Naive thymus-derived CD8-positive, alpha-beta T cell (primary cell): ENCODE data around the gene NKAIN4. TPM values are rescaled to one million over a fixed set of nuclear protein-coding genes. Genes with fewer than 3 reads are reported as not detected.
"Not testable (repeated sequence)": the region's sequence is repeated elsewhere in the genome, so short reads cannot be mapped to it uniquely, and the experiment has no call there.

Experiments used
- ATAC-seq, 2 donors: fragments of 150-1000 bp; cut with Tn5 transposase in 1 of 2; sonication (Bioruptor Pico), chemical (Tn5 transposase) in 1 of 2; 1 replicate in 1 of 2; 2 replicates in 1 of 2; pipeline ENCODE4 v1.10.0; 2021; ENCODE audit warnings: mild to moderate bottlenecking in 2 of 2, moderate library complexity in 2 of 2
- POLR2A ChIA-PET: fragments of 350-600 bp; sonication (Branson Sonifier 250); formaldehyde crosslinking; loops from one replicate; lab custom pipeline; 2021; ENCODE audit warnings: antibody characterized with exemption; lab: Charles Lee
- DNase-seq, 10 donors: peaks; one replicate each; pipeline versions ENCODE4 v3.0.0 to v3.0.0-alpha.2; 2020 to 2022
- H3K27ac Mint-ChIP-seq, 10 donors: one replicate each; pipeline ENCODE4 v1.8.0; 2020 to 2022; ENCODE audit warnings: mild to moderate bottlenecking in 10 of 10, mixed read lengths in 10 of 10, moderate library complexity in 4 of 10, inconsistent platforms in 1 of 10
- H3K27me3 Mint-ChIP-seq, 5 donors: one replicate each; pipeline ENCODE4 v1.8.0; 2021 to 2022; ENCODE audit warnings: mixed read lengths in 5 of 5
- H3K36me3 Mint-ChIP-seq, 3 donors: one replicate each; pipeline ENCODE4 v1.8.0; 2020 to 2022; ENCODE audit warnings: mixed read lengths in 3 of 3, mild to moderate bottlenecking in 2 of 3, inconsistent platforms in 1 of 3
- H3K4me1 Mint-ChIP-seq, 4 donors: one replicate each; pipeline ENCODE4 v1.8.0; 2021 to 2022; ENCODE audit warnings: mixed read lengths in 4 of 4
- H3K4me3 Mint-ChIP-seq, 10 donors: one replicate each; pipeline ENCODE4 v1.8.0; 2020 to 2022; ENCODE audit warnings: mild to moderate bottlenecking in 10 of 10, mixed read lengths in 10 of 10, moderate library complexity in 6 of 10, inconsistent platforms in 1 of 10
- H3K9me3 Mint-ChIP-seq, 9 donors: one replicate each; pipeline ENCODE4 v1.8.0; 2020 to 2022; ENCODE audit warnings: mixed read lengths in 9 of 9, mild to moderate bottlenecking in 3 of 9, inconsistent platforms in 1 of 9, moderate library complexity in 1 of 9
- polyA plus RNA-seq, 3 donors: library from polyadenylated mRNA; unstranded; fragments of 300-500 nt; fragmentation: Illumina TruSeq; gene quantifications; one replicate each; pipeline ENCODE4 v1.2.3, GENCODE V29; 2021
- total RNA-seq, 8 experiments: library from RNA in 2 of 8; stranded (reverse) in 2 of 8; gene quantifications; one replicate each; pipeline ENCODE4 v1.2.3 and lab custom pipeline; 2021 to 2026

NKAIN4 gene
- total and polyA plus RNA-seq, 5 experiments from 2014 or later: not detected

DNA sequence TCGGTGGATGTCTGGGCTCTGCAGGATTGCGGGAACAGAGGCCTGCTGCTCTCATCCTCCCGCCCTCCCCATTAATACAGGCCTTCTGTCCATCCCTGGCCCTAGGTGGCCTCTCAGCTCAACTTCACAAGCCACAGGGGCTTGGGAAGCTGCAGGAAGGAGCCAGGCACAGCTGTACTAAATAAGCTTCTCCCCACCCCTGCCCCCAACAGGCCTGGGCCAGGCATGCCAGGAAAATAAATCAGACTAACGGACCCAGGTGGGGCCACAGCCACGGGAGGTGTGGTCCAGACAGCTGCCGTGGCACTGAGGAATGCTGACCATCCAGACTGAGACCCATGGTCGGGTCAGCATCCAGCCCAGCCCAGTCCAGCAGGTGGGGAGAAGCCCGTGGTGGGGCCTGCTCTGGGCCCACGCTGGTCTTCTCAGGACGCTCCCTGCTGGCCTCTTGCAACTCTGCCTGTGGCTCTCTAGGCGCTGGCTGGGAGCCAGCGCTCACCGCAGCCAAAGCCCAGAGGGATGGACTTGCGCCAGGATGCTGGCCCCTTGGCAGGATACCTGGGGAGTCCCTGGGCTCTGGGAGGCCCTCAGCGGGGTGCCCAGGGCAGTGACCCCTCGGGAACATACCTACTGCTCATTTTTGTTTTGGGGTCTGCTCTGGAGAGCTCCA lies 29.7 kb downstream of the NKAIN4 start:
- Mint-ChIP-seq H3K27ac (no peak overlapping the region), H3K9me3 (no peaks in the 10 kb centered on the region), H3K4me1 (peaks cover 0 to 6% (median 2%) of the 10 kb centered on the region in 4 donors), H3K36me3 (no peaks in the 10 kb centered on the region), H3K27me3 (peaks cover 4 to 10% (median 7%) of the 10 kb centered on the region in 5 donors), H3K4me3 (no peak overlapping the region)
- DNase-seq (no peak), ATAC-seq (no peak)
- POLR2A ChIA-PET: no interaction called here

DNA sequence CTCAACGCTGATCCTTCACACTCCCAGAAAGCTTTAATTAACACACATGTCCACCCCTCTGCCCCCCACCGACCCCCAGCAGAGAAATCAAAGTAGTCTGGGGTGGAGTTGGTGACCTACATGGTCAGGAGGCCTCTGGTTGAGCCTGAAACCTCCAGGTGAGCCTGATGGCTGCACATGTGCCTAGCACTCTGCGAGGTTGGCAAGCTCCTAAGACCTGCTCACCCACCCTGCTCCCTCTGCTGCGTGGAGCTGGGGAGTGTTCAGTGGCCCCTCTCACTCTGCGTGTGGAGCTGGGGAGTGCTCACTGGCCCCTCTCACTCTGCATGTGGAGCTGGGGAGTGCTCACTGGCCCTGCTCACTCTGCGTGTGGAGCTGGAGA lies 30.4 kb downstream of the NKAIN4 start:
- DNase-seq: no peak
- POLR2A ChIA-PET: no interaction called here
- Mint-ChIP-seq H3K27me3 (peaks cover 2 to 3% (median 3%) of the 10 kb centered on the region in 5 donors), H3K4me3 (no peak overlapping the region), H3K27ac (no peak overlapping the region), H3K9me3 (no peaks in the 10 kb centered on the region), H3K4me1 (peaks cover 0 to 6% (median 2%) of the 10 kb centered on the region in 4 donors), H3K36me3 (no peaks in the 10 kb centered on the region)
- ATAC-seq: no peak

DNA sequence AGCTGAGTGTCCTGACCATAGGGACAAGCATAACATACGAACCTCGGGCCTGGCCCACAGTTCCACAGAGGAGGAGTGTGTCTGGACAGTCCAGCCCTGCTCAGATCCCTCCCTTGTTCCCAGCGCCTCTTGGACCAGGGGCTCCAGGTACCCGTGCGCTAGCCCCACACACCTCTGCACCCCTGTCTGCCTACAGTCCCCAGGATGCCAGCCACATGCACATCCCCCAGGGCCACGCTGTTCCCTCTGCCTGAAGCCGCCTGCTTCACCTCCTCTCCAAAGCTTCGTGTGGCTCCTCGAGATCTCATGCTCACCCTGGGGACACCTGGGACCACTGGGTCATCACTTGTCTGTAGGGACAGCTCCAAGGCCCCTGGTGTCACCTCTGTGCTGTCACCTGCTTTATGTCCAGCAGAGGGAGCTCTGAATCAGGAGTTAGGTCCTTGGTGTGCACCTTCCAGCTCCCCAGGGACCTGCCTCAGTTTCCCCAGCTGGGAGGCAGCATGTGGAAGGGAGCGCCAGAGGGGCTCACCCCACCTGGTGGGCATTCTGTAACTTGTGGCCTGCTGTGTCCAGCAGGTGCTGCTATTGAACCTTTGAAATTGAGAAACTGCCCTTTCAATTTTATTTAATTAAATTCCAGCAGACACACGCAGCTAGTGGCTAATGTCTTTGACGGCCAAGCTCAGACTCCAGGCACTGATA lies 31.0 kb downstream of the NKAIN4 start:
- no peaks in the 10 kb centered on the region for H3K9me3 Mint-ChIP-seq
- H3K4me3 Mint-ChIP-seq: no peak overlapping the region
- H3K4me1 Mint-ChIP-seq: peaks cover 0 to 6% (median 2%) of the 10 kb centered on the region in 4 donors
- POLR2A ChIA-PET: interaction anchor here (1.0 kb wide), 1 partner anchor 11 kb away, joined by 3 read pairs; no protein-coding TSS in a partner anchor
- no peak overlapping the region for H3K27ac Mint-ChIP-seq
- peaks cover 0 to 3% (median 2%) of the 10 kb centered on the region in 5 donors for H3K27me3 Mint-ChIP-seq
- ATAC-seq (peak; percentile 75 to 77), DNase-seq (peak in 7 of 10 donors; percentile 29 to 53 (median 47))
- no peaks in the 10 kb centered on the region for H3K36me3 Mint-ChIP-seq

DNA sequence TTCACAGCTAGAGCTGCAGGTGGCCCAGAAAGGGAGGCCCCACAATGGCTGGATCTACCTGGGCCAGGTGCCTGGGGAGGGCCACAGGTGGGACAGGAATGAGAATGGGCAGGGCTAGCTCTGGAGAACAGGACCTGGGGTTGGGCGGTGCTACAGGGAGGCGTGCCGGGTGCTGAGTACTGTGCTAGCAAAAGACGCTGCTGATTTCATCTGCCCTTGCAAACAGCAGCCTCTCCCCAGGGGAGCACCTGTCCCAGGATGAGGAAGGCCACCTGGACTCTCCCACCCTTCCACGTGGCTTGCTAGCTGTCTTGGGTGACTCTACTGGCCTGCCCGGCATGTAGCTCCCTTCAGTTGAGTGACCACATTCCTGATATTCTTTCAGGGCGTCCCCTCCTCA lies 31.7 kb downstream of the NKAIN4 start:
- H3K27me3 Mint-ChIP-seq: peaks cover 0 to 3% (median 1%) of the 10 kb centered on the region in 5 donors

DNA sequence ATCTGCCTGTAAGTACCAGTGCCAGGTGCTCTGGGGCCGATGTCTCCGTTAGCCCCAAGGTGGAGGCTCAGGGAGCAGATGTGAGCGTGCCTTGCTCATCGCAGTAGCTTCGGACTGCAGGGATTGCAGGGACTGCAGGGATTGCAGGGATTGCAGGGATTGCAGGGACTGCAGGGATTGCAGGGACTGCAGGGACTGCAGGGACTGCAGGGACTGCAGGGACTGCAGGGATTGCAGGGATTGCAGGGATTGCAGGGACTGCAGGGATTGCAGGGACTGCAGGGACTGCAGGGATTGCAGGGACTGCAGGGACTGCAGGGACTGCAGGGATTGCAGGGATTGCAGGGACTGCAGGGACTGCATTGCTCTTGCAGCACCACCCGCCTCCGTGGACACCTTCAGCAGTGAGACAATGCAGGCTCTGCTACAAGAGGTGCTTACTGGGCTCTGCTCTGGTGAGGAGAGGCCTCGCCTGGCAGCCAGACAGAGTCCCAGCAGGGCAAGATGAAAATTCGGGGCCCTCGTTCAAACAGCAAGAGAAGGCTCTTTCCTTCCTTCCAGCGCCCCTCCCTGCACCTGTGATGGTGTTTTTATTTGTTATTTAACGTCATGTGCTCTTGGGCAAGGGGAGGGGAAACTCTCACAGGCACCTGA lies 32.7 kb downstream of the NKAIN4 start:
- POLR2A ChIA-PET, H3K9me3 Mint-ChIP-seq, H3K27me3 Mint-ChIP-seq, H3K36me3 Mint-ChIP-seq, H3K4me3 Mint-ChIP-seq, DNase-seq, H3K27ac Mint-ChIP-seq, ATAC-seq: not testable (repeated sequence)
- H3K4me1 Mint-ChIP-seq: peaks cover 6 to 12% (median 7%) of the 10 kb centered on the region in 4 donors

More for the DNA sequence above, 31.7 kb downstream of the NKAIN4 start:
- Mint-ChIP-seq H3K9me3 (no peaks in the 10 kb centered on the region), H3K4me3 (no peak overlapping the region), H3K4me1 (peaks cover 0 to 6% (median 2%) of the 10 kb centered on the region in 4 donors), H3K36me3 (no peaks in the 10 kb centered on the region), H3K27ac (no peak overlapping the region)
- ATAC-seq (no peak), DNase-seq (no peak)
- POLR2A ChIA-PET: interaction anchor here (1.0 kb wide), 1 partner anchor 12 kb away, joined by 3 read pairs; no protein-coding TSS in a partner anchor

DNA sequence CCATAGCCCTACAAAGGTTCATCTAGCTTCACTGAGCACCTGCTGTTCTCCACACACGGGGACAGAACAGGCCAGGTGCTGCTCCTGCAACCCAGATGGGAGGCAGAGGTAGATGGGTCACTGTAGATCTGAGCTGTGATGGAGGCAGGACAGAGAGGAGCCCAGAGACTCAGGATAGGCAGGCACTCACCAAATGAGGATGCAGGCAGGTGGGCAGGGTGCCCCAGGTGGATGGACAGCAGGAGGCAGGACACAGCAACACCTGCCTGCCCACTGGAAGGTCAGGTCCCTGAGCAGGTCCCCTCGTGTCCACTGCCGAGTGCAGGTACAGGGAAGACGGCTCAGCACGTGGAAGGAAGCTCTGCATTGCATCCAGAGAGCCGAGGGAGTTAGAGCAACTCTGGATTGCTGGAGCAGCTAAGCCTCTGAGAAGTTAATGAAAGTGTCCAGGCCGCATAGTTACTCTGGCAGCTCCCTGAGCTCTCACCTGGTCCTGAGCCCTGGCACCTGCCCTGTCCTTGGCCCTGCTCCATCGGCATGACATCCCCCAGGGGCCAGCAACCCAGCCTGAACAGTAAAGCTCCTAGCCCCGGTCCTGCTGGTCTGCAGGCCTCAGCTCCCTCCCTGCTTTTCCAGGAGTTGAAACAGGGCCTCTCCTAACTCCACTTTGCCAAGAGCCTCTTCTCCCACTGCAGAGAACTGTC lies 33.4 kb downstream of the NKAIN4 start:
- Mint-ChIP-seq H3K27me3 (peaks cover 0 to 3% (median 1%) of the 10 kb centered on the region in 5 donors), H3K36me3 (no peaks in the 10 kb centered on the region), H3K4me1 (peaks cover 6 to 13% (median 7%) of the 10 kb centered on the region in 4 donors), H3K9me3 (no peaks in the 10 kb centered on the region), H3K4me3 (no peak overlapping the region), H3K27ac (no peak overlapping the region)
- DNase-seq (no peak), ATAC-seq (no peak)
- POLR2A ChIA-PET: no interaction called here

DNA sequence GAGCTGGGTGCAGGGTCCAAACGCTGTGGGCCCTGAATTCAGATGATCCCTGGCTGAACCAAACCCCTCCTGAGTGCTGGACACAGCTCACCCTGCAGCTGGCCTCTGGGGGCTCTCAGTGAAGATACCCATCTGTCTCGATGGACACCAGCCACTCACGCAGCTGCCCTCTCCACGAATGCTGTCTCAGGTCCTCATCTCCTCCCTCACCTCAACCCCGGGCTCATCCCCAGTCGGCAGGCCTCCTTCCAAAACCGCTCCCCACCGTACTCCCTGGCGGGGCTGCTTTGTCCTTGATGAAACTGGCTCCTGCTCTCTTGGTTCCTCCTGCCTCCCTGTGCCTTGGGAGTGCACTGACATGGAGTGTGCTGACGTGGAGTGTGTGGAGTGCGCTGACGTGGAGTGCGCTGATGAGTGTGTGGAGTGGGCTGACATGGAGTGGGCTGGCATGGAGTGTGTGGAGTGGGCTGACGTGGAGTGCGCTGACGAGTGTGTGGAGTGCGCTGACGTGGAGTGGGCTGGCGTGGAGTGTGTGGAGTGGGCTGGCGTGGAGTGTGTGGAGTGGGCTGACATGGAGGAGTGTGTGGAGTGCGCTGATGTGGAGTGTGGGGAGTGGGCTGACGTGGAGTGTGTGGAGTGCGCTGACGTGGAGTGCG lies 34.3 kb downstream of the NKAIN4 start:
- POLR2A ChIA-PET: no interaction called here
- Mint-ChIP-seq H3K9me3 (no peaks in the 10 kb centered on the region), H3K4me1 (peaks cover 10 to 18% (median 11%) of the 10 kb centered on the region in 4 donors), H3K36me3 (peaks cover 0 to 3% (median 0%) of the 10 kb centered on the region in 3 donors), H3K27me3 (peaks cover 0 to 3% (median 1%) of the 10 kb centered on the region in 5 donors), H3K4me3 (no peak overlapping the region), H3K27ac (no peak overlapping the region)
- DNase-seq: no peak
- ATAC-seq: no peak

DNA sequence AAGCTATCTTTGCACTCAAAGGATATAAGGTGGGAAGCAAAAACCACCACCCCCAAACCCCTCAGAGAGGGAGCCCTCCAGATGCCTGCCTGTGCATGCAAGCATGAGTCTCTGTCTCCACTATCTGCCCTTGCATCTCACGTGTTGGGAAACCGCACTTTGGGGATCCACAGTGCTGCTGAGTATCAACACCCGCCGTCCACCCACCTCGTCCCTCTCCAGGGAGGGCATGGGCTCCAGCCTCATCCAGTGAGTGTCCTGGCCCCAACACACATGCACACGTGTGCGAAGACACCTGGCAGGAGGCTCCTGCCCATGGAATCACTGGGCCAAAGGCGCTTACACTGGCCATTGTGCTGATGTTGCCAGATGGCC lies 34.8 kb downstream of the NKAIN4 start:
- H3K4me3 Mint-ChIP-seq: no peak overlapping the region
- H3K9me3 Mint-ChIP-seq: no peaks in the 10 kb centered on the region
- no peak overlapping the region for H3K27ac Mint-ChIP-seq
- peaks cover 0 to 3% (median under 1%) of the 10 kb centered on the region in 3 donors for H3K36me3 Mint-ChIP-seq
- POLR2A ChIA-PET: no interaction called here
- H3K4me1 Mint-ChIP-seq: peaks cover 12 to 24% (median 16%) of the 10 kb centered on the region in 4 donors
- DNase-seq: no peak
- peaks cover 0 to 3% (median 1%) of the 10 kb centered on the region in 5 donors for H3K27me3 Mint-ChIP-seq
- ATAC-seq: no peak

DNA sequence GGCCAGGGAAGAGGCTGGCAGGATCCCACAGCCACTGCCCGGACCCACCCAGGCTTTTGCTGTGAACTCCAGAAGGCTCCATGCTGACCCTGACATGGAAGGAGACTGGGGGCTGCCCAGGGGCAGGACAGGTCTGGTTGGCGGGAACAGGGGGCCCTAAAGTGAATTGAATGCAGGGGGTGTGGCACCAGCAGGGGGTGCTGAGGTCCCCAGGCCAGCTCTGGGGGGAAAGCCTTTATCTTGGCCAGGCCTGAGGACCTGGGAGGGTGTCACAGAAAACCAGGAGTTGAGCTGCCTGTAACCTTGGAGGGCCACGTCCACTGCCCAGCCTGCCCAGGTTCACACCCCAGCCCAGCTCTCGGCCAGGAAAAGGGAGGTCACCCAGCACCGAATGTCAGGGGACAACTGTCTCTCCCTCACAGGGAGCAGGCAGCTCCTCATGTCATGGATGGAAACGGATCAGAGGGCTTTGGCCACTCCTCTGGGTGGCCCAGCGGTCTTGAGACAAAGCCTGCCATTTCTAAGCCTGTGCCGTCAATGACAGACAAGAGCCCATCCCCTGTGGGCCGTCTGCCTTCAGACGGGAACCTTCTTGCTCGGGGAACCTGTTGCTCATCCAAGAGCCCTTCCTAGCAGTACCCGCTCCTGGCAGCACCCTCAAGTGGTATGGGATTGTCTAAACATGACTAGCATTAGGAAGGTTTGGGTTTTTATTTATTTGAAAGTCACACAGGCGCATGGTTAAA lies 35.4 kb downstream of the NKAIN4 start:
- Mint-ChIP-seq H3K9me3 (no peaks in the 10 kb centered on the region), H3K27ac (no peak overlapping the region), H3K4me1 (peaks cover 16 to 30% (median 21%) of the 10 kb centered on the region in 4 donors), H3K36me3 (peaks cover 0 to 8% (median 5%) of the 10 kb centered on the region in 3 donors), H3K4me3 (no peak overlapping the region), H3K27me3 (peaks cover 0 to 3% (median 1%) of the 10 kb centered on the region in 5 donors)
- POLR2A ChIA-PET: no interaction called here
- ATAC-seq: no peak
- no peak for DNase-seq

DNA sequence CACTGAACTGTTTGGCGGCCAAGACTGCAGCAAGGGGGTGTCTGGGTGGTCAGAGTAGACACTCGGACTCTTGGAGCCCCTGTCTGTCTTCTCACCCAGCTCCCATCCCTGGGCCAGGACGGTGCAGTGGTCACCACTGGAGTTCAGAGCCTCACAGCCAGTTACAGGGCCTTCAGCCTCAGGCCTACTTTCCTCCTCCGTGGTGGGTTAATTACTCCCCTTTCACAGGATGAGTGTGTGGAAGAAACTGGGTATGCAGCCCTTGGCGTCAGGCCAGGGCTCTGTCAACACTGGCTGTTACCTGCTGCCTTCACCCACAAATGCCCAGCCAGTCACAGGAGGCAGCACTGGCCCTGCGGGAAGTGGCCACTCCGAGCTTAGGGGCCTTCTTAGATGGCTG lies 36.6 kb downstream of the NKAIN4 start:
- no peak for ATAC-seq
- DNase-seq: no peak
- H3K4me3 Mint-ChIP-seq: peak overlapping the region in 1 of 10 donors; percentile 14
- peaks cover 22 to 32% (median 32%) of the 10 kb centered on the region in 4 donors for H3K4me1 Mint-ChIP-seq
- H3K27ac Mint-ChIP-seq: no peak overlapping the region
- POLR2A ChIA-PET: no interaction called here
- H3K27me3 Mint-ChIP-seq: peaks cover 0 to 3% (median 0%) of the 10 kb centered on the region in 5 donors
- peaks cover 3 to 20% (median 5%) of the 10 kb centered on the region in 3 donors for H3K36me3 Mint-ChIP-seq
- H3K9me3 Mint-ChIP-seq: no peaks in the 10 kb centered on the region

DNA sequence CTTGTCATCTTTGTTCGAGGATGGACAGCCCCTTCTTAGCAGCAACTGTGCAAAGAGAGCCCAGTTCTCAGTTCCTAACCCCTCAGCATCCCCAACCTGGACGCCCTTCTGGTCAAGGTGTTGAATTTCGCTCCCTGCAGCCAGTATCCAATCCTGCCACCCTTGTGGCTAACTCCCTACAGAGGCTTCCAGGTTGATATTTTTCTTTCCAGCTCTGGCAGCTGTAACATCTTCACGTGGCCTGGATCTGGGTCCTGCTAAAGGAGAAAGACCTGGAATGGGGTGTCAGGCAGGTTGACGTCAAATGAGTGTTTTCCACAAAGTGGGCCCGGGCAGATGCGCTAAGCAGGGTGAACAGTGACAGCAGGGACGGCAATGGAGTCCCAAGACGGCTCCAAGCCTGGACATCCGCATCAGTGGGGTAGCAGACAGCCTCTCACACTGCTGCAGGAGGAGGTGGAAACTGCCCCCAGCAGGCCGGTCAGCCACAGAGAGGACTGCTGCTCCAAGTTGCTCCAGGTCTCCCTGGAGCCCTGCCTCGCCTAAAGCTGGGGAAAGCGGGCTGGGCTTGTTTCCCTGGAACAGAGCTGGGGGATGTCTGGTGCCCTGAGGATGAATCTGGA lies 37.3 kb downstream of the NKAIN4 start:
- Mint-ChIP-seq H3K36me3 (peaks cover 4 to 28% (median 5%) of the 10 kb centered on the region in 3 donors), H3K27ac (peak overlapping the region; percentile 77 to 95 (median 94)), H3K4me3 (peak overlapping the region; percentile 78 to 92 (median 88)), H3K4me1 (peaks cover 28 to 39% (median 39%) of the 10 kb centered on the region in 4 donors), H3K27me3 (peaks cover 0 to 3% (median 0%) of the 10 kb centered on the region in 5 donors), H3K9me3 (no peaks in the 10 kb centered on the region)
- POLR2A ChIA-PET: interaction anchor here (0.5 to 1.5 kb wide), 3 partner anchors 68 to 370 kb away, joined by 3 to 5 read pairs (median 3); no protein-coding TSS in a partner anchor
- peak in 1 of 10 donors; percentile 8 for DNase-seq
- ATAC-seq: peak in 1 of 2 donors; percentile 1
